GM12878 (cell line): ENCODE data around the gene UBE2C.

ENCODE experiments used
- ESRRA ChIP-seq: IDR thresholded peaks from 2 replicates; pipeline ENCODE4 v1.6.1; 2012; ENCODE audit warnings: mild to moderate bottlenecking, low read length, improper control_type of control experiment
- TF ChIP-seq, protein P1 (sequence below): IDR thresholded peaks from 2 replicates; pipeline ENCODE4 v1.6.1; 2012; ENCODE audit warnings: low read depth, low read length, improper control_type of control experiment

DNA sequence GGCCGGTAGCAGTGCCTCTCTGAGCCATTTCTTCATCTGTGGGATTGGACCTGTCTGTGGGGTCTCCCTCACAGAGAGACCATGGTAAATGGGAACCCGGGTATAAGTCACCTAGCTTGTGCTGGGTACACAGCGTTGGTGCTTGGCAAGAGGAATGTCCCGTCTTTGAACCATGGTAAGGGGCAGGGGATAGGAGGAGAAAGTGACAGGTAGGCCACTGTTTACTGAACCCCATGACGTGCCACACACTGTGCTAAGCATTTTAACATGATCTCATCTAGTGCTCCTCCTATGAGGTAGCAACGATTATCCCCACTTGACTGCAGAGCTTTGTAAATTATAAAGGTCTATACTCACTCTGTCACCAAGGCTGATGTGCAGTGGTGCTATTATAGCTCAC is 15.3 kb downstream of the UBE2C start:
- no peak for TF ChIP-seq ESRRA
- TF ChIP-seq, protein P1, sequence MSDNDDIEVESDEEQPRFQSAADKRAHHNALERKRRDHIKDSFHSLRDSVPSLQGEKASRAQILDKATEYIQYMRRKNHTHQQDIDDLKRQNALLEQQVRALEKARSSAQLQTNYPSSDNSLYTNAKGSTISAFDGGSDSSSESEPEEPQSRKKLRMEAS = no peak
